ENCODE measurements around the gene BABAM1.
"Not testable (repeated sequence)": the region's sequence is repeated elsewhere in the genome, so short reads cannot be mapped to it uniquely, and the experiment has no call there.

The BABAM1 gene

GRCh38 chr19:17243830-17244617 lies 23.2 kb upstream of the BABAM1 start:
- no peak for DNase-seq

GRCh38 chr19:17244618-17245534 lies 22.4 kb upstream of the BABAM1 start:
- no peak for DNase-seq

GRCh38 chr19:17245535-17245984 lies 21.7 kb upstream of the BABAM1 start, which contains the start of gene NR2F6:
Gene NR2F6, minus strand, starts transcription at chr19:17245919. Its CDS starts 699 bp downstream, at chr19:17245220.
- no peak for DNase-seq

- DNase-seq = no peak
Observed at GRCh38 chr19:17246681-17247425, 20.4 kb upstream of the BABAM1 start.

GRCh38 chr19:17248011-17248776 lies 19.0 kb upstream of the BABAM1 start:
- DNase-seq = no peak

- no peak for DNase-seq
Observed at GRCh38 chr19:17249887-17250548, 17.2 kb upstream of the BABAM1 start.

GRCh38 chr19:17254636-17255035 lies 12.6 kb upstream of the BABAM1 start:
- DNase-seq = no peak

- no peak for DNase-seq
Observed at GRCh38 chr19:17255150-17255621, 12.1 kb upstream of the BABAM1 start.

- no peak for DNase-seq
Observed at GRCh38 chr19:17256130-17256529, 11.1 kb upstream of the BABAM1 start.

GRCh38 chr19:17259118-17259780 lies 8.0 kb upstream of the BABAM1 start:
- no peak for DNase-seq

- DNase-seq = no peak
Observed at GRCh38 chr19:17259934-17260333, 7.3 kb upstream of the BABAM1 start.

- peak; percentile 82 for DNase-seq
Observed at GRCh38 chr19:17260842-17261325, 6.4 kb upstream of the BABAM1 start.

- DNase-seq = no peak
Observed at GRCh38 chr19:17262557-17262956, 4.7 kb upstream of the BABAM1 start.

GRCh38 chr19:17263712-17264640 lies 3.3 kb upstream of the BABAM1 start:
- DNase-seq = no peak

GRCh38 chr19:17264641-17264979 lies 2.6 kb upstream of the BABAM1 start, which contains the start of gene USHBP1:
Gene USHBP1, minus strand, starts transcription at chr19:17264745. Its CDS starts 446 bp downstream, at chr19:17264299.
- DNase-seq = no peak

- DNase-seq = no peak
Observed at GRCh38 chr19:17266026-17266425, 1.2 kb upstream of the BABAM1 start.

GRCh38 chr19:17266589-17266974 lies 661 bp upstream of the BABAM1 start:
- no peak for DNase-seq

GRCh38 chr19:17268754-17269153 lies 1.5 kb downstream of the BABAM1 start:
- DNase-seq = no peak

GRCh38 chr19:17274892-17275291 lies 7.6 kb downstream of the BABAM1 start:
- DNase-seq = not testable (repeated sequence)

Data from DMS153 (cell line).